ENCODE data around the gene SEC24D.

GRCh38 chr4:118866442-118866841 is 30.5 kb upstream of the SEC24D start:
- TF ChIP-seq, protein P1, sequence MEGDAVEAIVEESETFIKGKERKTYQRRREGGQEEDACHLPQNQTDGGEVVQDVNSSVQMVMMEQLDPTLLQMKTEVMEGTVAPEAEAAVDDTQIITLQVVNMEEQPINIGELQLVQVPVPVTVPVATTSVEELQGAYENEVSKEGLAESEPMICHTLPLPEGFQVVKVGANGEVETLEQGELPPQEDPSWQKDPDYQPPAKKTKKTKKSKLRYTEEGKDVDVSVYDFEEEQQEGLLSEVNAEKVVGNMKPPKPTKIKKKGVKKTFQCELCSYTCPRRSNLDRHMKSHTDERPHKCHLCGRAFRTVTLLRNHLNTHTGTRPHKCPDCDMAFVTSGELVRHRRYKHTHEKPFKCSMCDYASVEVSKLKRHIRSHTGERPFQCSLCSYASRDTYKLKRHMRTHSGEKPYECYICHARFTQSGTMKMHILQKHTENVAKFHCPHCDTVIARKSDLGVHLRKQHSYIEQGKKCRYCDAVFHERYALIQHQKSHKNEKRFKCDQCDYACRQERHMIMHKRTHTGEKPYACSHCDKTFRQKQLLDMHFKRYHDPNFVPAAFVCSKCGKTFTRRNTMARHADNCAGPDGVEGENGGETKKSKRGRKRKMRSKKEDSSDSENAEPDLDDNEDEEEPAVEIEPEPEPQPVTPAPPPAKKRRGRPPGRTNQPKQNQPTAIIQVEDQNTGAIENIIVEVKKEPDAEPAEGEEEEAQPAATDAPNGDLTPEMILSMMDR (IDR thresholded peaks at IDR 0.05; ENCODE audit: low read depth, low read length, poor library complexity, severe bottlenecking): no peak
- no peak for TF ChIP-seq EZH2phosphoT487 (IDR thresholded peaks at IDR 0.05; ENCODE audit: borderline replicate concordance, low read length)

All from DOHH2 (cell line).